Inferior parietal cortex (tissue), 1 donor: Measurements from ENCODE around the gene FNDC3A.

ENCODE experiments used
- DNase-seq: peaks from one replicate; pipeline ENCODE4 v3.0.0-alpha.2; 2016; ENCODE audit errors: extremely low spot score

FNDC3A gene

GRCh38 chr13:49253310-49253709 is 277.6 kb downstream of the FNDC3A start:
- no peak for DNase-seq

- DNase-seq = no peak
Observed at GRCh38 chr13:49254007-49254406, 278.3 kb downstream of the FNDC3A start.

DNA sequence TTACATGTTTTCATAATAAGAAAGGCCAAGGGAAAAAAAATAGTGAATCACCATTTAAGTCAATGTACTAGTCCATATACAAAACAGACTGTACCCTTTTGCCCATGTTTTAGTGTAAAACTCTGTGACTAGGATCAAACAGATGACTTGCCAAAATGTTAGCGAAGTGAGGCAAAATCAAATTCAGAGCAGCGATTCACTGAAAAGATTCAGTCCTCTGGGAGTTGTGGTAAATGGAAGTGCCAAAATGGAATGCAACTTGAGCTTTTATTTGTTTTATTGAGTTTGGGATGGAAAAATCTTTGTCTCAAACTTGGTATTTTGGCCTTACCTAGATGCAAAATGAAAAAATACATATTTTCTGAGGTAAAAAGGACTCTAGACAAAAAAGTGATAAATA is 281.1 kb downstream of the FNDC3A start:
- DNase-seq = no peak

DNA sequence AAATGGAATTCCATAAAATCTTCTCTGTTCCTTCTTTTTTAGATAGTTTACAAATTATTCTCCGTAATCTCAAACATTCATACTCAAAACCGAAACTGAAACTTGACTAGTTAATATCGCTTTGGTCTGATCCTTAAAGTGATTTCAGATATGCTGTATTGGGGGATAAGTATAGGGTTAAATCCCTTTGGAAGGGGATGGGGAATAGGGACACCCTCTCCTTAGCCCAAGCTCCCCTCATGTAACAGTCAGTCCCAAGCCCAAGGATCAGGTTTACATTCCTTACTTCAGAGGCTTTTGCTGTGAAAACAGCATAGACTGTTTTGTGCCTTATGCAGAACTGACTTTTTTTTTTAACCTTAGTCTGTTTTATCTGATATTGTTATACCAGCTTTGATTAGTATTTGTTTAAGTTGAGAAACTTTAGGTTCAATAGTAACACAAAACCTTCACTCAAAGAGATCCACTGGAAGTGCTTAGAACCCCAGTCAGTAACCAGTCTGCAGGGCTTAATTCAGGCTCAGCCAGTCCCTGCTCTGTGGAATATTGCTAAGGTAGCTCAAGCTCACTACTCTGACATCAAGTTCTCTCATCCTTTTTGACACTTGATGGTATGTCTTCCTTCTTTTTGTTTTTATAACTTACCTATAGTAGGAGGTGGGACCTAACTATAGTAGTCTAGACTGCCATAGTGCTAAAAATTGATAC is 282.5 kb downstream of the FNDC3A start:
- DNase-seq = no peak
